Loucy (cell line): ENCODE results near the gene GREB1.

Experiments
- EZH2phosphoT487 ChIP-seq: fragments of 200-600 bp; IDR thresholded peaks from 2 replicates; pipeline ENCODE4 v1.6.1; 2018; ENCODE audit warnings: antibody characterized with exemption, mild to moderate bottlenecking, moderate library complexity, borderline replicate concordance
- TF ChIP-seq, protein P1 (sequence below): fragments of 200-600 bp; sonication (generic); conservative IDR thresholded peaks from 2 replicates; pipeline ENCODE4 v1.5.1; 2014; ENCODE audit warnings: mild to moderate bottlenecking, antibody characterized with exemption, low read length

DNA sequence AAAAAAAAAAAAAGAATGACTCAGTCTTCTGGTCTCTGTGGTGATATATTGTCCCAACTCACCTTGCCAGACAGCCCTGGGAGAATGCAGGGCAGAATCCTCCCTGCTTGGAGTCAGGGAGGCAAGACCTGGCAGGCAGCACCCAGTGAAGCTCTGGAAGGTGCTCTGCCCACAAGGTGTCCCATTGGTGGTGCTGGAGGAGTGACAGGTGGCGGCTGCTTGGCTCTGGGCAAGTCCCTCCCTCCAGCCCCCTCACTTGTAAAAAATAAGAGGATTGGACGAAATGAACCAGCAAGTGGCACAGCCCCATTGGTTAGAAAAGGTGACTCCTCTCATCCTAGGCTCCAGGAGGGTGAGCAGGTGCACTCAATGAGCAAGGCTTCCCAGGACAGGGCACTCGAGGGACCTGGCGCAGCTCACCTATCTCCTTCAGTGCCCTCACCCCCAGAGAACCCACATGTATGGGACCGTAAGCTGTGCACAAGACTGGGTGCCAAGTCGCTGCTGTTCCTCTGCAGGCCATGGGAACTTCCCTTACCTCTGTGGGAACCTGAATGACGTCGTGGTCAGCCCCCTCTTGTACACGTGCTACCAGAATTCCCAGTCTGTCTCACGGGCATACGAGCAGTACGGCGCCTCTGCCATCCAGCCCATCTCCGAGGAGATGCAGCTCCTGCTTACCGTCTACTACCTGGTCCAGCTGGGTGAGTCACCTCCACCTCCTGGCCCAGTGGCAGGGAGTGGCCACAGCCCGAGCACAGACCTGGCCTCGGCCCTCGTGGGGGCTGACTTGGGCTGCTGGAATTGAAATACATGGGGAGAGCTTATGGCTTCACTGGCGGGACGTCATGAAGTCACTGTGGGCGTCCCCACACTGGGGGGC is 54.6 kb downstream of the GREB1 start:
- TF ChIP-seq, protein P1, sequence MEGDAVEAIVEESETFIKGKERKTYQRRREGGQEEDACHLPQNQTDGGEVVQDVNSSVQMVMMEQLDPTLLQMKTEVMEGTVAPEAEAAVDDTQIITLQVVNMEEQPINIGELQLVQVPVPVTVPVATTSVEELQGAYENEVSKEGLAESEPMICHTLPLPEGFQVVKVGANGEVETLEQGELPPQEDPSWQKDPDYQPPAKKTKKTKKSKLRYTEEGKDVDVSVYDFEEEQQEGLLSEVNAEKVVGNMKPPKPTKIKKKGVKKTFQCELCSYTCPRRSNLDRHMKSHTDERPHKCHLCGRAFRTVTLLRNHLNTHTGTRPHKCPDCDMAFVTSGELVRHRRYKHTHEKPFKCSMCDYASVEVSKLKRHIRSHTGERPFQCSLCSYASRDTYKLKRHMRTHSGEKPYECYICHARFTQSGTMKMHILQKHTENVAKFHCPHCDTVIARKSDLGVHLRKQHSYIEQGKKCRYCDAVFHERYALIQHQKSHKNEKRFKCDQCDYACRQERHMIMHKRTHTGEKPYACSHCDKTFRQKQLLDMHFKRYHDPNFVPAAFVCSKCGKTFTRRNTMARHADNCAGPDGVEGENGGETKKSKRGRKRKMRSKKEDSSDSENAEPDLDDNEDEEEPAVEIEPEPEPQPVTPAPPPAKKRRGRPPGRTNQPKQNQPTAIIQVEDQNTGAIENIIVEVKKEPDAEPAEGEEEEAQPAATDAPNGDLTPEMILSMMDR: no peak
- no peak for TF ChIP-seq EZH2phosphoT487
